GM23338 (cell line): ENCODE measurements around the gene ITSN2. TPM values are rescaled to one million over a fixed set of nuclear protein-coding genes. Genes with fewer than 3 reads are reported as not detected.

Experiments
- ATAC-seq: fragments of 200-7000 bp; cut with Tn5 transposase; 3 replicates; pipeline ENCODE4 v1.9.1; 2020
- DNase-seq: peaks from one replicate; pipeline ENCODE4 v3.0.0-alpha.2; 2015; ENCODE audit warnings: low spot score
- H2AFZ ChIP-seq: fragments of 200-600 bp; sonication (generic); 2 replicates; pipeline ENCODE4 v1.8.0; 2016; ENCODE audit warnings: antibody characterized with exemption, mild to moderate bottlenecking, moderate library complexity
- H3F3A ChIP-seq: fragments of 200-600 bp; sonication (generic); replicated peaks from 2 replicates; pipeline ENCODE4 v1.8.0; 2017; ENCODE audit warnings: antibody characterized with exemption, mixed run types, low read depth
- H3K27ac ChIP-seq: fragments of 200-600 bp; sonication (generic); 2 replicates; pipeline ENCODE4 v1.6.1; 2016; ENCODE audit warnings: low read depth
- H3K27me3 ChIP-seq: fragments of 200-600 bp; sonication (generic); 2 replicates; pipeline ENCODE4 v1.8.0; 2016; ENCODE audit warnings: mild to moderate bottlenecking, mixed run types, moderate library complexity; ENCODE audit not compliant: insufficient read depth
- H3K36me3 ChIP-seq: fragments of 200-600 bp; sonication (generic); 2 replicates; pipeline ENCODE4 v1.8.0; 2016; ENCODE audit warnings: mild to moderate bottlenecking; ENCODE audit not compliant: insufficient read depth
- H3K4me1 ChIP-seq: fragments of 200-600 bp; sonication (generic); 2 replicates; pipeline ENCODE4 v1.8.0; 2016; ENCODE audit warnings: mild to moderate bottlenecking, moderate library complexity; ENCODE audit not compliant: insufficient read depth
- H3K4me2 ChIP-seq: fragments of 200-600 bp; sonication (generic); 2 replicates; pipeline ENCODE4 v1.7.1; 2017; ENCODE audit warnings: mixed run types
- H3K4me3 ChIP-seq: fragments of 200-600 bp; sonication (generic); 2 replicates; pipeline ENCODE4 v1.6.1; 2016; ENCODE audit warnings: mixed run types
- H3K79me2 ChIP-seq: fragments of 200-600 bp; sonication (generic); replicated peaks from 2 replicates; pipeline ENCODE4 v1.8.0; 2017; ENCODE audit warnings: mild to moderate bottlenecking; ENCODE audit not compliant: insufficient read depth
- H3K9me2 ChIP-seq: fragments of 200-600 bp; sonication (generic); 2 replicates; pipeline ENCODE4 v1.8.0; 2017; ENCODE audit not compliant: insufficient read depth
- H4K20me1 ChIP-seq: fragments of 200-600 bp; sonication (generic); replicated peaks from 2 replicates; pipeline ENCODE4 v1.8.0; 2017; ENCODE audit warnings: mild to moderate bottlenecking; ENCODE audit not compliant: insufficient read depth
- H3K27ac Mint-ChIP-seq: 2 replicates; pipeline ENCODE4 v1.8.0; 2020; ENCODE audit warnings: inconsistent platforms, mild to moderate bottlenecking, moderate library complexity, mixed read lengths
- H3K27me3 Mint-ChIP-seq: 3 replicates; pipeline ENCODE4 v1.8.0; 2022; ENCODE audit warnings: low read depth, mild to moderate bottlenecking, moderate library complexity, mixed read lengths, inconsistent platforms; ENCODE audit not compliant: insufficient read depth, poor library complexity
- H3K36me3 Mint-ChIP-seq: 3 replicates; pipeline ENCODE4 v1.8.0; 2021; ENCODE audit warnings: low read depth, mild to moderate bottlenecking, inconsistent platforms, moderate library complexity, mixed read lengths
- H3K4me1 Mint-ChIP-seq: 3 replicates; pipeline ENCODE4 v1.8.0; 2020; ENCODE audit warnings: mild to moderate bottlenecking, inconsistent platforms, mixed read lengths
- H3K4me3 Mint-ChIP-seq: 3 replicates; pipeline ENCODE4 v1.8.0; 2021; ENCODE audit warnings: moderate library complexity, mild to moderate bottlenecking, inconsistent platforms, mixed read lengths
- H3K9me3 Mint-ChIP-seq: 3 replicates; pipeline ENCODE4 v1.8.0; 2020; ENCODE audit warnings: moderate library complexity, mild to moderate bottlenecking, inconsistent platforms, mixed read lengths
- CTCF ChIP-seq, 2 experiments: fragments of 200-600 bp in 1 of 2; sonication (generic) in 1 of 2; conservative IDR thresholded peaks; 2 replicates each; pipeline versions ENCODE4 v1.5.1 to v1.6.1; 2016 to 2017; ENCODE audit warnings: antibody characterized with exemption in 2 of 2, low read depth in 2 of 2, mild to moderate bottlenecking in 2 of 2, moderate library complexity in 1 of 2
- EZH2 ChIP-seq: fragments of 200-600 bp; sonication (generic); IDR thresholded peaks from one replicate; pipeline ENCODE4 v1.8.0; 2017; ENCODE audit warnings: antibody characterized with exemption, mild to moderate bottlenecking, low read depth; ENCODE audit not compliant: unreplicated experiment
- EZH2phosphoT487 ChIP-seq: fragments of 200-600 bp; sonication (generic); IDR thresholded peaks from one replicate; pipeline ENCODE4 v1.8.1; 2018; ENCODE audit warnings: antibody characterized with exemption; ENCODE audit not compliant: unreplicated experiment
- JUNB ChIP-seq: IDR thresholded peaks from one replicate; pipeline ENCODE4 v1.6.1; 2016; ENCODE audit warnings: antibody characterized with exemption; ENCODE audit not compliant: unreplicated experiment
- NANOG ChIP-seq: IDR thresholded peaks from 2 replicates; pipeline ENCODE4 v1.6.1; 2016; ENCODE audit warnings: antibody characterized with exemption, borderline replicate concordance
- POLR2AphosphoS5 ChIP-seq: IDR thresholded peaks from 2 replicates; pipeline ENCODE4 v1.6.1; 2016; ENCODE audit warnings: antibody characterized with exemption, low read depth
- ZNF114 ChIP-seq: fragments of 250-450 bp; sonication (Bioruptor Pico); IDR thresholded peaks from 2 replicates; pipeline ENCODE4 v1.5.0; 2020; ENCODE audit warnings: mild to moderate bottlenecking, moderate library complexity
- ZNF331 ChIP-seq: fragments of 250-450 bp; sonication (Bioruptor Pico); IDR thresholded peaks from 2 replicates; pipeline ENCODE4 v1.5.0; 2020; ENCODE audit warnings: low read depth, mild to moderate bottlenecking, moderate library complexity
- ZNF462 ChIP-seq: fragments of 250-450 bp; sonication (Bioruptor Pico); IDR thresholded peaks from 2 replicates; pipeline ENCODE4 v1.5.0; 2020; ENCODE audit warnings: mild to moderate bottlenecking, moderate library complexity
- polyA plus RNA-seq: library from polyadenylated mRNA; unstranded; fragments of >200 nt; fragmentation: Nextera tagmentation; extraction: Ambion mirVana; gene quantifications from 2 replicates; pipeline ENCODE4 v1.2.1, GENCODE V29; 2016
- total RNA-seq: library from RNA; depleted of rRNA; stranded (reverse); fragments of >200 nt; shearing (Covaris generic); gene quantifications from 2 replicates; pipeline ENCODE4 v1.2.3, GENCODE V29; 2014
- TF ChIP-seq, protein P1 (sequence below): IDR thresholded peaks from 2 replicates; pipeline ENCODE4 v1.6.1; 2016; ENCODE audit warnings: antibody characterized with exemption

ITSN2 gene
- total and polyA plus RNA-seq, 2 experiments from 2014 or later: 17.1 to 17.8 TPM

DNA sequence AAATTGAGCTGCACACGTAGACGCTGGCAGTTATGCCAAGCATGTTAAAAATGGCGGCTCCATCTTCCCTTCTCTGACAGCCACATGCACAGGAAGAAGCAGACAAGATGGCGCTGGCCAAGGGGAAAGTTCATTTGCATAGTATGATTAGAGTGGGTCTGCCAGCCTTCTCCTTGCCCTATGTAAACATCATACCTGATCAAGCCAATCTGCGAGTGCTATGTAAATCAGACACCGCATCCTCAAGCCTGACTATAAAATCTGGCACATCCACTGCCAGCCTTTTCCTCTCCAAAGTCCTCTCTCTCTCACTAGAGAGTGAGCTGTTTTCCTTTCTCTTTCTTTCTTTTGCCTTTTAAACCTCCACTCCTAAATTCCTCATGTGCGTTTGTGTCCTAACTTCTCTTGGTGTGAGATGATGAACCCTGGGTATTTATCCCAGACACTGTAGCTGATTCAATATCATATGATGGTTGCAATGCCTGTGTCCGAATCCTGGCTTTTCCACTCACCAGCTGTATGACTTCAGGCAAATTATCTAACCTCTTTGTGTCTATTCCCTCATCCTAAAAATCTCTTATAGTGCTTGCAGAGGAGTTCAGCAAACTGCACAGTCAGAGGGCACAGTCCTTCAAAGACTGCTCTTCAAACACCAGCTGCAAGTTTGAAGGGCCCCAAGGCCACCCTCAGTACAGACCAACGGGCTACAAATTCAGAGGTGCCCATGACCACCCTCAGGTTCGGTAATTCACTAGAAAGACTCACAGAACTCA lies 39.3 kb upstream of the ITSN2 start (continued):
- TF ChIP-seq ZNF331 (CRISPR knock-in tag): no peak
- TF ChIP-seq POLR2AphosphoS5: no peak
- TF ChIP-seq EZH2phosphoT487: no peak

DNA sequence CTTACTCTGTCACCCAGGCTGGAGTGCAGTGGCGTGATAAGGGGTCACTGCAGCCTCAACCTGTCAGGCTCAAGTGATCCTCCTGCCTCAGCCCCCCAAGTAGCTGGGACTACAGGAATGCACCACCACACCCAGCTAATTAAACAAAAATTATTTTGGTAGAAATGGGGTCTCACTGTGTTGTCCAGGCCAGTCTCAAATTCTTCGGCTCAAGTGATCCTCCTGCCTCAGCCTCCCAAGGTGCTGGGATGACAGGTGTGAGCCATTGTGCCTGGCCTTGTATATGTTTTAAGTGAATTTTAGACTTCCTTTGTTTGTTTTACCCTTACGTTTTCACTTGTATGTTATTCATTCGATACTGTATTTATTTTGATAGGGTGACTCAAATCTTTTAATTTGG lies 34.7 kb upstream of the ITSN2 start:
- TF ChIP-seq EZH2phosphoT487: no peak
- Histone ChIP-seq H3K4me3 (no peak overlapping the region), H3K36me3 (no peaks in the 10 kb centered on the region), H4K20me1 (no peaks in the 10 kb centered on the region), H2AFZ (no peak overlapping the region), H3K9me2 (no peaks in the 10 kb centered on the region), H3K4me1 (no peaks in the 10 kb centered on the region), H3F3A (no peaks in the 10 kb centered on the region), H3K27ac (no peak overlapping the region), H3K79me2 (no peaks in the 10 kb centered on the region), H3K4me2 (no peak overlapping the region), H3K27me3 (no peaks in the 10 kb centered on the region)
- no peaks in the 10 kb centered on the region for H3K36me3 Mint-ChIP-seq
- H3K4me1 Mint-ChIP-seq: peaks cover 2% of the 10 kb centered on the region; the same call in 2 of the 3 replicates
- no peak overlapping the region for H3K4me3 Mint-ChIP-seq
- peaks cover 2% of the 10 kb centered on the region for H3K27me3 Mint-ChIP-seq
- no peaks in the 10 kb centered on the region for H3K9me3 Mint-ChIP-seq
- no peak for ATAC-seq
- H3K27ac Mint-ChIP-seq: no peak overlapping the region
- no peak for DNase-seq

GRCh38 chr2:24392542-24393059 lies 32.3 kb upstream of the ITSN2 start:
- Histone ChIP-seq H3K4me2 (no peak overlapping the region), H3K36me3 (no peaks in the 10 kb centered on the region), H3K79me2 (no peaks in the 10 kb centered on the region), H3F3A (no peaks in the 10 kb centered on the region), H3K4me1 (no peaks in the 10 kb centered on the region), H4K20me1 (no peaks in the 10 kb centered on the region), H2AFZ (no peak overlapping the region), H3K27me3 (no peaks in the 10 kb centered on the region), H3K27ac (no peak overlapping the region), H3K4me3 (no peak overlapping the region), H3K9me2 (no peaks in the 10 kb centered on the region)
- H3K4me1 Mint-ChIP-seq: no peaks in the 10 kb centered on the region
- DNase-seq: no peak
- no peak overlapping the region for H3K27ac Mint-ChIP-seq
- no peaks in the 10 kb centered on the region for H3K36me3 Mint-ChIP-seq
- ATAC-seq: no peak
- no peak overlapping the region for H3K4me3 Mint-ChIP-seq
- no peaks in the 10 kb centered on the region for H3K27me3 Mint-ChIP-seq
- no peaks in the 10 kb centered on the region for H3K9me3 Mint-ChIP-seq
- no peak for TF ChIP-seq CTCF (conservative IDR thresholded peaks at IDR 0.05; ENCODE audit: low read depth in 2 of 2)
- no peak for TF ChIP-seq EZH2
- no peak for TF ChIP-seq POLR2AphosphoS5
- TF ChIP-seq ZNF331 (CRISPR knock-in tag): no peak
- TF ChIP-seq EZH2phosphoT487: no peak
- no peak for TF ChIP-seq NANOG
- no peak for TF ChIP-seq JUNB
- TF ChIP-seq ZNF114 (CRISPR knock-in tag): no peak
- no peak for TF ChIP-seq ZNF462 (CRISPR knock-in tag)
- TF ChIP-seq, protein P1, sequence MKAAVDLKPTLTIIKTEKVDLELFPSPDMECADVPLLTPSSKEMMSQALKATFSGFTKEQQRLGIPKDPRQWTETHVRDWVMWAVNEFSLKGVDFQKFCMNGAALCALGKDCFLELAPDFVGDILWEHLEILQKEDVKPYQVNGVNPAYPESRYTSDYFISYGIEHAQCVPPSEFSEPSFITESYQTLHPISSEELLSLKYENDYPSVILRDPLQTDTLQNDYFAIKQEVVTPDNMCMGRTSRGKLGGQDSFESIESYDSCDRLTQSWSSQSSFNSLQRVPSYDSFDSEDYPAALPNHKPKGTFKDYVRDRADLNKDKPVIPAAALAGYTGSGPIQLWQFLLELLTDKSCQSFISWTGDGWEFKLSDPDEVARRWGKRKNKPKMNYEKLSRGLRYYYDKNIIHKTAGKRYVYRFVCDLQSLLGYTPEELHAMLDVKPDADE: no peak
